Measurements from ENCODE around the gene RUNX2.

- TF ChIP-seq ZNF571 (tag by site-specific recombination; IDR thresholded peaks at IDR 0.05), result no peak
- TF ChIP-seq CTCF (tag by site-specific recombination; IDR thresholded peaks at IDR 0.05), result no peak
- TF ChIP-seq ZSCAN5A (tag by site-specific recombination; IDR thresholded peaks at IDR 0.05), result no peak
- TF ChIP-seq ZNF837 (tag by site-specific recombination; IDR thresholded peaks at IDR 0.05), result no peak
- TF ChIP-seq ZNF513 (tag by site-specific recombination; IDR thresholded peaks at IDR 0.05), result no peak
- TF ChIP-seq MZF1 (tag by site-specific recombination; IDR thresholded peaks at IDR 0.05; ENCODE audit: borderline replicate concordance), result no peak
- no peak for TF ChIP-seq ZNF664 (tag by site-specific recombination; IDR thresholded peaks at IDR 0.05)
- no peak for TF ChIP-seq REST (tag by site-specific recombination; IDR thresholded peaks at IDR 0.05)
- TF ChIP-seq ZNF184 (tag by site-specific recombination; IDR thresholded peaks at IDR 0.05), result no peak
- no peak for TF ChIP-seq ZNF24 (tag by site-specific recombination; IDR thresholded peaks at IDR 0.05)
These were observed 270.9 kb downstream of the RUNX2 start for GRCh38 chr6:45599053-45599452.
